Astrocyte (in vitro differentiated cells and primary cell): ENCODE measurements around the gene CEP83. TPM values are rescaled to one million over a fixed set of nuclear protein-coding genes. Genes with fewer than 3 reads are reported as not detected.

Experiments used
- DNase-seq: peaks from one replicate; pipeline ENCODE4 v3.0.0-alpha.2; 2010; ENCODE audit warnings: low read depth
- FAIRE-seq: peaks from 2 replicates; lab custom pipeline; 2011; peaks lifted over from hg19 to GRCh38; lab: Jason Lieb, UNC
- H2AFZ ChIP-seq: 2 replicates; pipeline ENCODE4 v1.6.0; 2012; ENCODE audit warnings: low read depth, low read length, inconsistent platforms
- H3K27ac ChIP-seq: 2 replicates; pipeline ENCODE4 v1.5.1; 2011; ENCODE audit warnings: low read depth, low read length, inconsistent platforms
- H3K27me3 ChIP-seq: 2 replicates; pipeline ENCODE4 v1.6.0; 2011; ENCODE audit warnings: low read length, inconsistent platforms; ENCODE audit not compliant: insufficient read depth
- H3K36me3 ChIP-seq: 2 replicates; pipeline ENCODE4 v1.5.1; 2011; ENCODE audit warnings: low read length, inconsistent platforms; ENCODE audit not compliant: insufficient read depth
- H3K4me1 ChIP-seq: 2 replicates; pipeline ENCODE4 v1.5.1; 2011; ENCODE audit warnings: low read length, inconsistent platforms; ENCODE audit not compliant: insufficient read depth
- H3K4me2 ChIP-seq: 2 replicates; pipeline ENCODE4 v1.6.0; 2012; ENCODE audit warnings: low read length, inconsistent platforms
- H3K4me3 ChIP-seq: 2 replicates; pipeline ENCODE4 v1.5.1; 2011; ENCODE audit warnings: low read depth, mild to moderate bottlenecking, low read length, inconsistent platforms; ENCODE audit not compliant: insufficient read depth
- H3K79me2 ChIP-seq: 2 replicates; pipeline ENCODE4 v1.6.0; 2012; ENCODE audit warnings: mild to moderate bottlenecking, low read length, inconsistent platforms; ENCODE audit not compliant: insufficient read depth
- H3K9ac ChIP-seq: 2 replicates; pipeline ENCODE4 v1.6.0; 2012; ENCODE audit warnings: mild to moderate bottlenecking, low read length, inconsistent platforms
- H3K9me3 ChIP-seq: 2 replicates; pipeline ENCODE4 v1.5.1; 2012; ENCODE audit warnings: low read depth, mild to moderate bottlenecking, low read length, inconsistent platforms; ENCODE audit not compliant: insufficient read depth
- H4K20me1 ChIP-seq: 2 replicates; pipeline ENCODE4 v1.6.0; 2012; ENCODE audit warnings: low read length, inconsistent platforms; ENCODE audit not compliant: insufficient read depth
- H3K27ac Mint-ChIP-seq: one replicate; pipeline ENCODE4 v1.8.0; 2021; ENCODE audit warnings: mild to moderate bottlenecking, mixed read lengths; ENCODE audit not compliant: unreplicated experiment
- H3K27me3 Mint-ChIP-seq: one replicate; pipeline ENCODE4 v1.8.0; 2021; ENCODE audit warnings: low read depth, mixed read lengths; ENCODE audit not compliant: unreplicated experiment
- H3K36me3 Mint-ChIP-seq: one replicate; pipeline ENCODE4 v1.8.0; 2021; ENCODE audit warnings: low read depth, mixed read lengths; ENCODE audit not compliant: unreplicated experiment
- H3K4me1 Mint-ChIP-seq: one replicate; pipeline ENCODE4 v1.8.0; 2021; ENCODE audit warnings: low read depth, mixed read lengths; ENCODE audit not compliant: unreplicated experiment
- H3K4me3 Mint-ChIP-seq: one replicate; pipeline ENCODE4 v1.8.0; 2021; ENCODE audit warnings: mild to moderate bottlenecking, moderate library complexity, mixed read lengths; ENCODE audit not compliant: unreplicated experiment
- H3K9me3 Mint-ChIP-seq: one replicate; pipeline ENCODE4 v1.8.0; 2021; ENCODE audit warnings: mild to moderate bottlenecking, mixed read lengths; ENCODE audit not compliant: unreplicated experiment
- CTCF ChIP-seq: IDR thresholded peaks from 2 replicates; pipeline ENCODE4 v1.5.1; 2011; ENCODE audit warnings: low read depth, mild to moderate bottlenecking, inconsistent platforms, low read length, moderate library complexity; ENCODE audit not compliant: insufficient read depth
- EZH2 ChIP-seq: IDR thresholded peaks from 2 replicates; pipeline ENCODE4 v1.6.1; 2012; ENCODE audit warnings: mild to moderate bottlenecking, low read length, inconsistent platforms; ENCODE audit not compliant: insufficient read depth
- total RNA-seq: library from RNA; stranded (reverse); gene quantifications from 2 replicates; pipeline ENCODE4 v1.2.1, GENCODE V29; 2021

CEP83 gene
- total RNA-seq, 1 donor from 2014 or later, result 12.4 TPM

- FAIRE-seq (no peak), DNase-seq (no peak)
- no peak for TF ChIP-seq CTCF
- TF ChIP-seq EZH2, result no peak
- Histone ChIP-seq H2AFZ (peak overlapping the region; percentile 94), H3K27ac (no peak overlapping the region), H3K4me3 (peak overlapping the region; percentile 72), H3K9ac (peak overlapping the region; percentile 72), H3K27me3 (peaks cover 4% of the 10 kb centered on the region), H3K4me2 (peak overlapping the region; percentile 88), H4K20me1 (no peaks in the 10 kb centered on the region), H3K79me2 (no peaks in the 10 kb centered on the region), H3K4me1 (peaks cover 13% of the 10 kb centered on the region), H3K36me3 (no peaks in the 10 kb centered on the region), H3K9me3 (no peaks in the 10 kb centered on the region)
- H3K27ac Mint-ChIP-seq, result peak overlapping the region; percentile 95
- H3K27me3 Mint-ChIP-seq, result peaks cover under 1% of the 10 kb centered on the region
- H3K4me3 Mint-ChIP-seq, result no peak overlapping the region
- peaks cover 5% of the 10 kb centered on the region for H3K36me3 Mint-ChIP-seq
- H3K4me1 Mint-ChIP-seq, result peaks cover 31% of the 10 kb centered on the region
- no peaks in the 10 kb centered on the region for H3K9me3 Mint-ChIP-seq
Observed at GRCh38 chr12:94263011-94263811, 196.5 kb downstream of the CEP83 start.

GRCh38 chr12:94262228-94263010 is 197.2 kb downstream of the CEP83 start:
- H3K9me3 Mint-ChIP-seq, result no peaks in the 10 kb centered on the region
- H3K4me3 Mint-ChIP-seq, result no peak overlapping the region
- DNase-seq, result peak; percentile 92

More at GRCh38 chr12:94262228-94263010, 197.2 kb downstream of the CEP83 start:
- no peak overlapping the region for H3K27ac ChIP-seq
- peaks cover 5% of the 10 kb centered on the region for H3K36me3 Mint-ChIP-seq
- H4K20me1 ChIP-seq, result no peaks in the 10 kb centered on the region
- H3K4me3 ChIP-seq, result peak overlapping the region; percentile 72
- peak overlapping the region; percentile 72 for H3K9ac ChIP-seq
- no peak for TF ChIP-seq CTCF
- TF ChIP-seq EZH2, result no peak
- peak overlapping the region; percentile 83 for H3K27ac Mint-ChIP-seq
- H3K27me3 Mint-ChIP-seq, result no peaks in the 10 kb centered on the region
- FAIRE-seq, result peak; percentile 88
- H3K36me3 ChIP-seq, result no peaks in the 10 kb centered on the region
- H3K4me1 ChIP-seq, result peaks cover 13% of the 10 kb centered on the region
- H3K4me2 ChIP-seq, result peak overlapping the region; percentile 88
- peaks cover 31% of the 10 kb centered on the region for H3K4me1 Mint-ChIP-seq
- peak overlapping the region; percentile 94 for H2AFZ ChIP-seq
- H3K9me3 ChIP-seq, result no peaks in the 10 kb centered on the region
- peaks cover 4% of the 10 kb centered on the region for H3K27me3 ChIP-seq
- H3K79me2 ChIP-seq, result no peaks in the 10 kb centered on the region
